Parathyroid adenoma (tissue), 2 donors: ENCODE data around the gene ITM2C.

Experiments
- H2AFZ ChIP-seq: fragments of 300-600 bp; sonication (generic); one replicate; pipeline ENCODE4 v1.7.0; 2017; ENCODE audit warnings: antibody characterized with exemption, mild to moderate bottlenecking
- H3K27ac ChIP-seq: fragments of 300-600 bp; sonication (generic); one replicate; pipeline ENCODE4 v1.7.0; 2017
- H3K27me3 ChIP-seq: fragments of 300-600 bp; sonication (generic); one replicate; pipeline ENCODE4 v1.7.0; 2017; ENCODE audit warnings: low read length; ENCODE audit not compliant: control insufficient read depth, insufficient read depth
- H3K36me3 ChIP-seq: fragments of 300-600 bp; sonication (generic); one replicate; pipeline ENCODE4 v1.7.0; 2017; ENCODE audit warnings: low read length; ENCODE audit not compliant: control insufficient read depth, insufficient read depth
- H3K4me1 ChIP-seq: fragments of 300-600 bp; sonication (generic); one replicate; pipeline ENCODE4 v1.7.0; 2017; ENCODE audit warnings: control low read depth
- H3K4me2 ChIP-seq: fragments of 300-600 bp; sonication (generic); one replicate; pipeline ENCODE4 v1.7.0; 2017; ENCODE audit warnings: low read length
- H3K4me3 ChIP-seq: fragments of 300-600 bp; sonication (generic); one replicate; pipeline ENCODE4 v1.7.0; 2017; ENCODE audit warnings: low read depth, low read length
- H3K79me2 ChIP-seq: fragments of 300-600 bp; sonication (generic); one replicate; pipeline ENCODE4 v1.7.0; 2017; ENCODE audit warnings: control low read depth
- H3K9ac ChIP-seq: fragments of 300-600 bp; sonication (generic); one replicate; pipeline ENCODE4 v1.7.0; 2017; ENCODE audit warnings: mild to moderate bottlenecking
- H3K9me3 ChIP-seq: fragments of 300-600 bp; sonication (generic); one replicate; pipeline ENCODE4 v1.7.0; 2017; ENCODE audit warnings: low read length; ENCODE audit not compliant: control insufficient read depth
- CTCF ChIP-seq: fragments of 300-600 bp; sonication (generic); IDR thresholded peaks from one replicate; pipeline ENCODE4 v1.7.0; 2017; ENCODE audit warnings: antibody characterized with exemption, mild to moderate bottlenecking
- donor health status: primary hyperparathyroidism.

Gene ITM2C

GRCh38 chr2:230881840-230882239, 17.1 kb downstream of the ITM2C start:
- no peak for TF ChIP-seq CTCF
- Histone ChIP-seq H3K4me3 (no peak overlapping the region), H3K4me1 (no peaks in the 10 kb centered on the region), H3K4me2 (no peak overlapping the region), H3K27me3 (no peaks in the 10 kb centered on the region), H3K27ac (no peak overlapping the region), H3K36me3 (no peaks in the 10 kb centered on the region), H2AFZ (no peak overlapping the region), H3K9me3 (no peaks in the 10 kb centered on the region), H3K9ac (no peak overlapping the region), H3K79me2 (no peaks in the 10 kb centered on the region)

DNA sequence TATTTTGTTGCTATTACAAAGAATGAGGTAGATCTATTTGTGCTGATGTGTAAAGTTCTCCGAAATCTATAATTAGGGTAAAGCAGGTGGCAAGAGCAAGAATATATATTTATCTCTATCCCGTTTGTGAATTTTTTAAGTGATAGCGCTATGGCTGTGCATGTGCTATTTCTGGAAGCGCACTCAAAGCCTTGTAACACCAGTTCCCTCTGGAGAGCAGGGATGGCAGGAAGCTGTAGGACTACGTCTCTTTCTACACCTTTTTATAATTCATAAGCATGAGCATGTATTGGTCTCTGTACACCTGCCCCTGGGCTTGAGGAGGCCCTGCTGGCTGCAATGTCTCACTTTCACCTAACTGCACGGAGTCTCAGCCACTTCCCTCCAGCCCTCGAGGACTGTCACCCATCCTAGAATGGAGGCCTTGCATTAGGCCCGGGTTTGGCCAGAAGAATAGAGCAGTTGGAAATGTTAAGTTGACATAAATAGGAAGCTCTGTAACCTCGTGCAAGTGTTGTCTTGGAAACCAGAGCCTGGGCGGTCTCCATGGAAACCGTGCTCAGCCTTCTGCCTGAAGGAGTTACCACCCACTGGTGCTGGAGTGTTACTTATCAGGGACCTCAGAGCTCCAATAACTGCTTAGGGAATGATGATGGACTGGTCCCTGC, 20.9 kb downstream of the ITM2C start:
- Histone ChIP-seq H3K79me2 (no peaks in the 10 kb centered on the region), H3K9ac (no peak overlapping the region), H3K4me2 (no peak overlapping the region), H3K9me3 (no peaks in the 10 kb centered on the region), H2AFZ (no peak overlapping the region), H3K27ac (no peak overlapping the region), H3K36me3 (no peaks in the 10 kb centered on the region), H3K4me1 (no peaks in the 10 kb centered on the region), H3K27me3 (no peaks in the 10 kb centered on the region), H3K4me3 (no peak overlapping the region)
- TF ChIP-seq CTCF = no peak

DNA sequence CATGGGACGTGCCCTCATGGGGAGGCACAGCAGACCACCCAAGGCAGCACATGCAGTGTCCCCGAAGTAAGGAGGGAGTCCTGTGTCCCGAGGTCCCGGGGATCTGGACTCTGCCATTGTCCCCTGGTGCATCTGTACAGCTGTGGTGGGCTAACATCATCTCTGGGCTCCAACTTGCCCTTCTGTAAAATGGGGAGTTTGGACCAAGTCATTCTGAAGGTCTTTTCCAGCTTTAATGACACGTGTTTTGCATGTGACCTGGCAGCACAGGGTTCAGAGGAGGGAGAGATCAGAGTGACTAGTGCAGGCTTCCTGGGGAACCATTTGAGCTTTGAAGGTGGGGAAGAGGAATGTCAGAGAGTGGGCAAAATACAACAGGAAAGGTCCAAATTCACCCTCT, 21.5 kb downstream of the ITM2C start:
- no peaks in the 10 kb centered on the region for H3K9me3 ChIP-seq
- H3K4me1 ChIP-seq = no peaks in the 10 kb centered on the region
- no peaks in the 10 kb centered on the region for H3K36me3 ChIP-seq
- no peaks in the 10 kb centered on the region for H3K79me2 ChIP-seq
- no peak overlapping the region for H3K9ac ChIP-seq
- no peak overlapping the region for H2AFZ ChIP-seq
- no peak overlapping the region for H3K4me2 ChIP-seq
- TF ChIP-seq CTCF = no peak
- H3K27me3 ChIP-seq = no peaks in the 10 kb centered on the region
- H3K4me3 ChIP-seq = no peak overlapping the region
- no peak overlapping the region for H3K27ac ChIP-seq

- no peaks in the 10 kb centered on the region for H3K27me3 ChIP-seq
- no peaks in the 10 kb centered on the region for H3K36me3 ChIP-seq
- no peak overlapping the region for H3K9ac ChIP-seq
- no peak overlapping the region for H3K27ac ChIP-seq
- H3K79me2 ChIP-seq = no peaks in the 10 kb centered on the region
- no peak overlapping the region for H3K4me2 ChIP-seq
- no peak overlapping the region for H3K4me3 ChIP-seq
- no peaks in the 10 kb centered on the region for H3K4me1 ChIP-seq
- H3K9me3 ChIP-seq = no peaks in the 10 kb centered on the region
- H2AFZ ChIP-seq = no peak overlapping the region
- TF ChIP-seq CTCF = no peak
Observed at GRCh38 chr2:230886671-230887071, 21.9 kb downstream of the ITM2C start.

DNA sequence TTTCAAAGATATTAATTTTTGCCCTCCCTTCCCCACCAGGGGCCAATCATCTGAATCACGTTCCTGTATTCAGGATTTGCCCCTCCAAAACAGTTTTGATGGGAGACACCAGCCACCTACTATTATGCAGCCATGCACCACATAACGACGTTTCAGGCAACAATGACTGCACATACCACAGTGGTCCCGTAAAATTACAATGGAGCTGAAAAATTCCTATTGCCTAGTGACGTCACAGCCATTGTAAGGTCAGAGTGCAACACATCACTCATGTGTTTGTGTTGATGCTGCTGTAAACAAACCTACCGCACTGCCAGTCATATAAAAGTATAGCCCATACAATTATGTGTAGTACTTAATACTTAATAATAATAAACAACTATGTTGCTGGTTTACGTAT, 22.6 kb downstream of the ITM2C start:
- Histone ChIP-seq H2AFZ (no peak overlapping the region), H3K27ac (no peak overlapping the region), H3K36me3 (no peaks in the 10 kb centered on the region), H3K4me2 (no peak overlapping the region), H3K79me2 (no peaks in the 10 kb centered on the region), H3K4me3 (no peak overlapping the region), H3K9ac (no peak overlapping the region), H3K9me3 (no peaks in the 10 kb centered on the region), H3K27me3 (no peaks in the 10 kb centered on the region), H3K4me1 (no peaks in the 10 kb centered on the region)
- TF ChIP-seq CTCF = no peak
